Measurements from ENCODE around the gene GAL3ST2.

DNA sequence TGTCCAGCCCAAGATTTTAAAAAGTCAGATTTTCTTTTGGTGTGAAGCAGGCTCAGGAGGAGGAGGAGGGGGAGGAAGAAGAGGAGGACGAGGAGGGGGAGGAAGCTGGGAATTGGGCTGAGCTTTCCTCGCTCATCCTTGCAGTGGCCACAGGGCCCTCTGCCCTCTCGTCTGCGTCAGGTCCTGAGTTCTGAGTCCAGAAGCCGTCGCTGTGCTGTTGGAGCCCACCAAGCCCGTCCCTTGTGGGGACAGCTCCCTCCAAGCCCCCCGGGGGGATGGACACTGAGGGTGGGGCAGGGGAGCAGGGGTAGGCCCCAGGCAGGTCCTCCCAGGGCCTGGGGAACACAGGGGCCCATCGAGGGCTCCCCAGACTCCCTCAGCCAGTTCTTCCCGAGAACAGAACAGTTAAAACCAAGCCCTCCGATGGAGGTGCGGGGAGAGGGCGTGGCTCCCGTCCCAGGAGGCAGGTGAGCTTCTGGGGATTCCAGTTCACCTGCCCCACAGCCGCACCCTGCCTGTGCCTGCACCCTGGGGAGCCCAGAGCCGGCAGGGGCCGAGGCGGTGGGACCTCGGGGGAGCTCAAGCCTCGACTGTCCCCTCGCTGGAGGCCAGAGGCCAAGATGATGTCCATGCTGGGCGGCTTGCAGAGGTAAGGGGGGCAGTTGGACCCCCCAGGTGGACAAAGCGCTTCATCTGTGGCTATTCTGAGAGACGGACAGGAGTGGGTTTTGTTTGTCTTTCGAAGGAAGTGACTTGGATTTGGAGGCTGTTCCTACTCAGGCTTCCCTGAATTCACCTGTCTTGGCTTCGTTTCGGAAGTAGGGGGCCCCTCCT, at the start of gene GAL3ST2:
- no peak for TF ChIP-seq CTCF (IDR thresholded peaks at IDR 0.05)
- TF ChIP-seq POLR2A (IDR thresholded peaks at IDR 0.05): no peak

Data from uterus (tissue), 2 donors.